IMR-90 (cell line): ENCODE measurements around the gene FAM83E. TPM values are rescaled to one million over a fixed set of nuclear protein-coding genes. Genes with fewer than 3 reads are reported as not detected.

Experiments
- ATAC-seq: fragments of 200-7000 bp; cut with Tn5 transposase; 2 replicates; pipeline ENCODE4 v1.9.1; 2020; ENCODE audit warnings: low read depth, mild to moderate bottlenecking, moderate library complexity
- BruUV-seq: library from RNA; stranded (reverse); fragments of 400-500 nt; replicated peaks from 2 replicates; lab custom pipeline; 2021; lab: Mats Ljungman, UMichigan
- CTCF ChIA-PET: fragments of 300-600 bp; formaldehyde crosslinking; extraction: SDS; loops from one replicate; lab custom pipeline; 2021; ENCODE audit warnings: antibody characterized with exemption; lab: Yijun Ruan, JAX
- POLR2A ChIA-PET: fragments of 300-600 bp; sonication (Branson Sonifier 250); formaldehyde crosslinking; loops from one replicate; lab custom pipeline; 2022; ENCODE audit warnings: antibody characterized with exemption; ENCODE audit not compliant: unreplicated experiment; lab: Charles Lee
- DNase-seq: peaks from one replicate; pipeline ENCODE4 v3.0.0; 2013
- H2AFZ ChIP-seq: replicated peaks from 2 replicates; pipeline ENCODE3; 2013; ENCODE audit warnings: low read length, mild to moderate bottlenecking; ENCODE audit not compliant: poor library complexity
- H2AK5ac ChIP-seq: 2 replicates; pipeline ENCODE4 v1.6.1; 2013; ENCODE audit warnings: low read depth, low read length, inconsistent platforms
- H2AK9ac ChIP-seq: replicated peaks from 2 replicates; pipeline ENCODE3; 2013; ENCODE audit warnings: mild to moderate bottlenecking, low read depth, low read length, moderate library complexity; ENCODE audit not compliant: poor library complexity
- H2BK120ac ChIP-seq: 2 replicates; pipeline ENCODE4 v1.6.1; 2013; ENCODE audit warnings: low read depth, low read length, inconsistent platforms
- H2BK15ac ChIP-seq: 3 replicates; pipeline ENCODE4 v1.6.1; 2013; ENCODE audit warnings: low read depth, low read length, inconsistent platforms
- H2BK20ac ChIP-seq: 2 replicates; pipeline ENCODE4 v1.6.1; 2013; ENCODE audit warnings: low read depth, mild to moderate bottlenecking, inconsistent platforms, low read length, moderate library complexity
- H2BK5ac ChIP-seq: 2 replicates; pipeline ENCODE4 v1.6.1; 2013; ENCODE audit warnings: mild to moderate bottlenecking, low read depth, low read length, inconsistent platforms; ENCODE audit not compliant: poor library complexity, severe bottlenecking
- H3K14ac ChIP-seq: replicated peaks from 2 replicates; pipeline ENCODE4 v1.6.1; 2013; ENCODE audit warnings: low read depth, low read length, inconsistent platforms
- H3K18ac ChIP-seq: 2 replicates; pipeline ENCODE4 v1.6.1; 2013; ENCODE audit warnings: low read depth, low read length, control low read depth
- H3K23ac ChIP-seq: 2 replicates; pipeline ENCODE4 v1.6.1; 2013; ENCODE audit warnings: low read depth, low read length, inconsistent platforms
- H3K27ac ChIP-seq: 2 replicates; pipeline ENCODE4 v1.5.1; 2013; ENCODE audit warnings: mild to moderate bottlenecking, control low read depth, low read length; ENCODE audit not compliant: insufficient read depth
- H3K27me3 ChIP-seq: 2 replicates; pipeline ENCODE4 v1.6.1; 2013; ENCODE audit warnings: low read length; ENCODE audit not compliant: control insufficient read depth, insufficient read depth
- H3K36me3 ChIP-seq: 2 replicates; pipeline ENCODE4 v1.6.1; 2013; ENCODE audit warnings: low read length, mixed read lengths; ENCODE audit not compliant: control insufficient read depth, insufficient read depth
- H3K4ac ChIP-seq: 2 replicates; pipeline ENCODE4 v1.6.1; 2013; ENCODE audit warnings: low read depth, low read length, inconsistent platforms
- H3K4me1 ChIP-seq: 2 replicates; pipeline ENCODE4 v1.6.1; 2013; ENCODE audit warnings: low read length, mixed read lengths; ENCODE audit not compliant: control insufficient read depth, insufficient read depth
- H3K4me2 ChIP-seq: 2 replicates; pipeline ENCODE4 v1.6.1; 2013; ENCODE audit warnings: low read depth, mild to moderate bottlenecking, control low read depth, low read length, moderate library complexity
- H3K4me3 ChIP-seq: 2 replicates; pipeline ENCODE4 v1.5.1; 2013; ENCODE audit warnings: low read depth, mild to moderate bottlenecking, control low read depth, low read length, moderate library complexity; ENCODE audit not compliant: insufficient read depth
- H3K56ac ChIP-seq: 2 replicates; pipeline ENCODE4 v1.6.1; 2013; ENCODE audit warnings: low read length, inconsistent platforms; ENCODE audit not compliant: insufficient read depth; ENCODE audit errors: extremely low read depth
- H3K79me1 ChIP-seq, 2 experiments: 2 replicates each; pipeline ENCODE4 v1.6.1; 2013; ENCODE audit warnings: low read length in 2 of 2, inconsistent platforms in 1 of 2, low read depth in 1 of 2
- H3K9ac ChIP-seq: 2 replicates; pipeline ENCODE4 v1.6.1; 2013; ENCODE audit warnings: low read depth, low read length, control low read depth
- H3K9me1 ChIP-seq: 2 replicates; pipeline ENCODE4 v1.6.1; 2013; ENCODE audit warnings: low read length, inconsistent platforms; ENCODE audit not compliant: insufficient read depth
- H3K9me3 ChIP-seq: 2 replicates; pipeline ENCODE4 v1.6.1; 2013; ENCODE audit warnings: low read length; ENCODE audit not compliant: control insufficient read depth, insufficient read depth
- H4K20me1 ChIP-seq: 2 replicates; pipeline ENCODE4 v1.6.1; 2013; ENCODE audit warnings: low read length, inconsistent platforms; ENCODE audit not compliant: insufficient read depth
- H4K5ac ChIP-seq: 2 replicates; pipeline ENCODE4 v1.6.1; 2013; ENCODE audit warnings: mild to moderate bottlenecking, low read depth, low read length, control low read depth
- H4K8ac ChIP-seq, 2 experiments: 2 replicates each; pipeline ENCODE4 v1.6.1; 2013; ENCODE audit warnings: low read depth in 2 of 2, low read length in 2 of 2, control low read depth in 1 of 2, inconsistent platforms in 1 of 2
- H4K91ac ChIP-seq: 2 replicates; pipeline ENCODE4 v1.6.1; 2013; ENCODE audit warnings: low read depth, low read length, inconsistent platforms; ENCODE audit not compliant: insufficient read depth
- FOS ChIP-seq: fragments of 150-350 bp; IDR thresholded peaks from 2 replicates; pipeline ENCODE4 v1.6.1; 2016; ENCODE audit warnings: low read depth, low read length
- MXI1 ChIP-seq: IDR thresholded peaks from 2 replicates; pipeline ENCODE4 v1.6.1; 2012; ENCODE audit warnings: low read depth, mild to moderate bottlenecking, low read length, moderate library complexity, borderline replicate concordance
- RCOR1 ChIP-seq: IDR thresholded peaks from 2 replicates; pipeline ENCODE4 v1.6.1; 2012; ENCODE audit warnings: mild to moderate bottlenecking, low read length, improper control_type of control experiment; ENCODE audit not compliant: insufficient replicate concordance
- USF2 ChIP-seq: fragments of 150-350 bp; IDR thresholded peaks from 2 replicates; pipeline ENCODE4 v1.6.1; 2017; ENCODE audit warnings: mild to moderate bottlenecking, antibody characterized with exemption, low read length, low read depth
- whole genome bisulfite sequencing, 2 experiments: methylation state at CpG; one replicate each; pipeline versions ENCODE4 v1.1.5 to v1.1.7; 2013; ENCODE audit warnings: missing lambda C conversion rate in 2 of 2; ENCODE audit not compliant: insufficient read length in 1 of 2; ENCODE audit errors: extremely low coverage in 2 of 2; 5-methylcytosine and 5-hydroxymethylcytosine counted together
- dilution Hi-C: fragments of 300-500 bp; cut with HindIII; formaldehyde crosslinking; loops from one replicate; pipeline ENCODE4 v1.14.3; 2018; ENCODE audit warnings: low sequenced_read_pairs; ENCODE audit not compliant: unreplicated experiment
- in situ Hi-C: fragments of 300-500 bp; cut with MboI; formaldehyde crosslinking; loops from 3 replicates; pipeline ENCODE4 v1.14.3; 2019; ENCODE audit warnings: low sequenced_read_pairs, inconsistent platforms, mixed read lengths
- intact Hi-C: fragments of 100-400 bp; cut with micrococcal nuclease; formaldehyde crosslinking; loops from 2 replicates; pipeline ENCODE4 v1.10.0; 2022
- polyA plus RNA-seq, 3 experiments: library from polyadenylated mRNA; depleted of rRNA; stranded (reverse); fragments of >200 nt; gene quantifications; 2 replicates each; pipeline ENCODE4 v1.2.3, GENCODE V29; 2012; ENCODE audit warnings: low replicate concordance in 1 of 3
- total RNA-seq: library from RNA; depleted of rRNA; stranded (reverse); fragments of >200 nt; gene quantifications from 2 replicates; pipeline ENCODE4 v1.2.3, GENCODE V29; 2012

Gene FAM83E
- total and polyA plus RNA-seq, 2 of the 4 experiments (the other 2 are of a cell fraction) = 0.05 to 0.36 TPM

GRCh38 chr19:48633148-48634035 lies 18.5 kb upstream of the FAM83E start:
- DNase-seq = no peak
- H3K9ac ChIP-seq = no peak overlapping the region
- WGBS, 2 experiments = 50% methylated on average over 2 of the region's 22 CpGs; no CpG with 5 or more reads in 1 of the 2 experiments

More at GRCh38 chr19:48633148-48634035, 18.5 kb upstream of the FAM83E start:
- in situ Hi-C loops = no loop called here
- H3K79me1 ChIP-seq = peaks cover 0 to 15% of the 10 kb centered on the region in 2 experiments; a peak in 3 of 4 replicates
- BruUV-seq = no TSS peak
- no peak overlapping the region for H2AFZ ChIP-seq
- H2BK5ac ChIP-seq = peak overlapping the region; percentile 91
- dilution Hi-C loops = no loop called here
- CTCF ChIA-PET = no interaction called here
- no peaks in the 10 kb centered on the region for H3K9me3 ChIP-seq
- POLR2A ChIA-PET = interaction anchor here (0.7 kb wide), 1 partner anchor 16 kb away, joined by 3 read pairs; no protein-coding TSS in a partner anchor
- peak overlapping the region; percentile 95 for H4K5ac ChIP-seq
- peak overlapping the region; percentile 88 for H2AK9ac ChIP-seq
- peak overlapping the region; percentile 67; the same call in 1 of the 2 replicates for H3K4me2 ChIP-seq
- H4K8ac ChIP-seq = peak overlapping the region; percentile 92 to 99; a peak in 3 of 4 replicates
- H4K91ac ChIP-seq = peak overlapping the region; percentile 95; the same call in 1 of the 2 replicates
- peak overlapping the region; percentile 96; the same call in 2 of the 3 replicates for H2BK15ac ChIP-seq
- H2BK20ac ChIP-seq = peak overlapping the region; percentile 99
- no peak overlapping the region; the same call in 1 of the 2 replicates for H3K14ac ChIP-seq
- intact Hi-C loops = no loop called here
- H3K4ac ChIP-seq = peak overlapping the region; percentile 96
- H3K27ac ChIP-seq = peak overlapping the region; percentile 83; the same call in 1 of the 2 replicates
- ATAC-seq = no peak
- peaks cover 25% of the 10 kb centered on the region for H3K9me1 ChIP-seq
- H3K4me3 ChIP-seq = no peak overlapping the region
- no peak overlapping the region for H3K56ac ChIP-seq
- H4K20me1 ChIP-seq = peaks cover 4% of the 10 kb centered on the region; the same call in 1 of the 2 replicates
- TF ChIP-seq RCOR1 = no peak
- no peak for TF ChIP-seq MXI1
- TF ChIP-seq FOS = no peak
- TF ChIP-seq USF2 = no peak
- H2BK120ac ChIP-seq = peak overlapping the region; percentile 97
- peak overlapping the region; percentile 98 for H2AK5ac ChIP-seq
- peak overlapping the region; percentile 92 for H3K18ac ChIP-seq
- no peaks in the 10 kb centered on the region; the same call in 1 of the 2 replicates for H3K36me3 ChIP-seq
- peaks cover 41% of the 10 kb centered on the region for H3K4me1 ChIP-seq
- peak overlapping the region; percentile 61; the same call in 1 of the 2 replicates for H3K23ac ChIP-seq
- no peaks in the 10 kb centered on the region for H3K27me3 ChIP-seq
